Measurements from ENCODE around the gene PRSS2.

PRSS2 gene

GRCh38 chr7:142787783-142788182 is 17.0 kb downstream of the PRSS2 start:
- no peak for DNase-seq

- DNase-seq: no peak
Observed at GRCh38 chr7:142788303-142789289, 17.8 kb downstream of the PRSS2 start.

- DNase-seq: no peak
Observed at GRCh38 chr7:142789441-142789840, 18.7 kb downstream of the PRSS2 start.

- DNase-seq: no peak
Observed at GRCh38 chr7:142790056-142790455, 19.3 kb downstream of the PRSS2 start.

GRCh38 chr7:142790555-142790954 is 19.8 kb downstream of the PRSS2 start:
- DNase-seq: no peak

- no peak for DNase-seq
Observed at GRCh38 chr7:142791502-142791901, 20.7 kb downstream of the PRSS2 start.

GRCh38 chr7:142792129-142792528 is 21.4 kb downstream of the PRSS2 start:
- DNase-seq: no peak

- no peak for DNase-seq
Observed at GRCh38 chr7:142792593-142792992, 21.8 kb downstream of the PRSS2 start.

- no peak for DNase-seq
Observed at GRCh38 chr7:142793156-142793555, 22.4 kb downstream of the PRSS2 start.

GRCh38 chr7:142795339-142795863 is 24.6 kb downstream of the PRSS2 start:
- no peak for DNase-seq

GRCh38 chr7:142796001-142796500 is 25.3 kb downstream of the PRSS2 start:
- DNase-seq: no peak

- no peak for DNase-seq
Observed at GRCh38 chr7:142796501-142797390, 26.0 kb downstream of the PRSS2 start.

- DNase-seq: no peak
Observed at GRCh38 chr7:142797391-142798377, 26.9 kb downstream of the PRSS2 start.

- DNase-seq: no peak
Observed at GRCh38 chr7:142798451-142799436, 28.0 kb downstream of the PRSS2 start.

GRCh38 chr7:142799437-142799835 is 28.7 kb downstream of the PRSS2 start:
- DNase-seq: no peak

GRCh38 chr7:142800088-142800487 is 29.3 kb downstream of the PRSS2 start:
- no peak for DNase-seq

GRCh38 chr7:142800699-142801260 is 30.0 kb downstream of the PRSS2 start:
- no peak for DNase-seq

GRCh38 chr7:142801601-142802295 is 31.0 kb downstream of the PRSS2 start:
- DNase-seq: no peak

GRCh38 chr7:142802301-142802700 is 31.5 kb downstream of the PRSS2 start:
- DNase-seq: no peak

- no peak for DNase-seq
Observed at GRCh38 chr7:142803901-142804300, 33.1 kb downstream of the PRSS2 start.
